ENCODE data around the gene CSF2RB.

- no peak for TF ChIP-seq MAX (IDR thresholded peaks at IDR 0.05; ENCODE audit: insufficient read depth, insufficient read length)
- TF ChIP-seq EZH2 (IDR thresholded peaks at IDR 0.05; ENCODE audit: borderline replicate concordance, low read depth, low read length, severe bottlenecking), result no peak
- no peak for TF ChIP-seq MYC (IDR thresholded peaks at IDR 0.05; ENCODE audit: low read depth, low read length)
- TF ChIP-seq POLR2AphosphoS5 (IDR thresholded peaks at IDR 0.05; ENCODE audit: insufficient read depth, low read depth, low read length), result no peak
- no peak for TF ChIP-seq POLR2A (IDR thresholded peaks at IDR 0.05; ENCODE audit: low read depth, low read length)
- no peak for TF ChIP-seq CTCF (IDR thresholded peaks at IDR 0.05; ENCODE audit: extremely low read depth in 1 of 2, insufficient read depth in 1 of 2, low read depth in 1 of 2, low read length in 2 of 2)
- TF ChIP-seq JUN (IDR thresholded peaks at IDR 0.05; ENCODE audit: borderline replicate concordance, insufficient read depth, insufficient read length, low read depth), result no peak
- TF ChIP-seq GATA2 (IDR thresholded peaks at IDR 0.05; ENCODE audit: insufficient read depth, insufficient read length, low read depth, low read length), result no peak
Measured at GRCh38 chr22:36886016-36886415, 27.4 kb upstream of the CSF2RB start.
